RPMI8226 (cell line): ENCODE data around the gene PARVA.
"Not testable (repeated sequence)": the region's sequence is repeated elsewhere in the genome, so short reads cannot be mapped to it uniquely, and the experiment has no call there.

Source experiments
- DNase-seq: peaks from one replicate; pipeline ENCODE4 v3.0.0-alpha.2; 2015

PARVA gene

GRCh38 chr11:12508151-12508751 lies 130.9 kb downstream of the PARVA start:
- DNase-seq = no peak

- DNase-seq = no peak
Measured at GRCh38 chr11:12509371-12509770, 132.0 kb downstream of the PARVA start.

GRCh38 chr11:12512132-12512531 lies 134.8 kb downstream of the PARVA start:
- DNase-seq = no peak

GRCh38 chr11:12512826-12513395 lies 135.5 kb downstream of the PARVA start:
- DNase-seq = no peak

GRCh38 chr11:12516387-12517105 lies 139.2 kb downstream of the PARVA start:
- DNase-seq = no peak

GRCh38 chr11:12517306-12517705 lies 139.9 kb downstream of the PARVA start:
- DNase-seq = no peak

- no peak for DNase-seq
Measured at GRCh38 chr11:12517741-12518140, 140.4 kb downstream of the PARVA start.

GRCh38 chr11:12518606-12519385 lies 141.4 kb downstream of the PARVA start:
- no peak for DNase-seq

GRCh38 chr11:12520054-12520453 lies 142.7 kb downstream of the PARVA start:
- no peak for DNase-seq

GRCh38 chr11:12520576-12520975 lies 143.2 kb downstream of the PARVA start:
- not testable (repeated sequence) for DNase-seq

GRCh38 chr11:12523180-12523924 lies 146.0 kb downstream of the PARVA start:
- no peak for DNase-seq

- no peak for DNase-seq
Measured at GRCh38 chr11:12524865-12525264, 147.5 kb downstream of the PARVA start.

GRCh38 chr11:12525466-12526055 lies 148.2 kb downstream of the PARVA start:
- no peak for DNase-seq

GRCh38 chr11:12526789-12527188 lies 149.4 kb downstream of the PARVA start:
- DNase-seq = no peak

- DNase-seq = no peak
Measured at GRCh38 chr11:12528487-12528886, 151.1 kb downstream of the PARVA start.

GRCh38 chr11:12529041-12529440 lies 151.7 kb downstream of the PARVA start:
- DNase-seq = no peak

- DNase-seq = no peak
Measured at GRCh38 chr11:12529793-12530192, 152.4 kb downstream of the PARVA start.

GRCh38 chr11:12531020-12531419 lies 153.6 kb downstream of the PARVA start:
- no peak for DNase-seq

GRCh38 chr11:12531681-12532080 lies 154.3 kb downstream of the PARVA start:
- DNase-seq = no peak

GRCh38 chr11:12532580-12532979 lies 155.2 kb downstream of the PARVA start:
- no peak for DNase-seq

- no peak for DNase-seq
Measured at GRCh38 chr11:12534549-12534948, 157.2 kb downstream of the PARVA start.

GRCh38 chr11:12535321-12535720 lies 157.9 kb downstream of the PARVA start:
- no peak for DNase-seq
